Muscle of leg (tissue), 11 donors: ENCODE measurements around the gene FBXO41. TPM values are rescaled to one million over a fixed set of nuclear protein-coding genes. Genes with fewer than 3 reads are reported as not detected.
"Not testable (repeated sequence)": the region's sequence is repeated elsewhere in the genome, so short reads cannot be mapped to it uniquely, and the experiment has no call there.

Experiments
- DNase-seq: peaks from one replicate; pipeline ENCODE4 v3.0.0; 2013
- H3K27ac ChIP-seq: one replicate; pipeline ENCODE4 v1.5.1; 2013; ENCODE audit warnings: mild to moderate bottlenecking, low read length, control low read depth
- H3K27me3 ChIP-seq: one replicate; pipeline ENCODE4 v1.6.1; 2013; ENCODE audit warnings: low read length; ENCODE audit not compliant: control insufficient read depth, insufficient read depth
- H3K36me3 ChIP-seq: one replicate; pipeline ENCODE4 v1.6.1; 2013; ENCODE audit warnings: low read length; ENCODE audit not compliant: control insufficient read depth, insufficient read depth
- H3K4me1 ChIP-seq: one replicate; pipeline ENCODE4 v1.6.1; 2013; ENCODE audit warnings: low read length; ENCODE audit not compliant: control insufficient read depth, insufficient read depth
- H3K4me3 ChIP-seq: one replicate; pipeline ENCODE4 v1.5.1; 2013; ENCODE audit warnings: low read length, control low read depth
- H3K9me3 ChIP-seq: replicated peaks from 2 replicates; pipeline ENCODE4 v1.6.1; 2013; ENCODE audit warnings: low read depth, low read length; ENCODE audit not compliant: control insufficient read depth
- WGBS: methylation state at CpG from one replicate; pipeline ENCODE4 v1.1.5; 2013; ENCODE audit warnings: missing lambda C conversion rate; ENCODE audit not compliant: insufficient coverage; 5-methylcytosine and 5-hydroxymethylcytosine counted together
- polyA plus RNA-seq, 8 donors: library from polyadenylated mRNA; unstranded; fragments of 120-200 nt; gene quantifications; one replicate each; pipeline versions ENCODE4 v1.2.1 to v1.2.3, GENCODE V29; 2013; ENCODE audit warnings: inconsistent platforms in 1 of 8, low replicate concordance in 1 of 8; ENCODE audit not compliant: insufficient read length in 8 of 8, insufficient read depth in 1 of 8
- total RNA-seq: library from RNA; stranded (reverse); fragments of 120-200 nt; gene quantifications from one replicate; pipeline ENCODE4 v1.2.4, GENCODE V29; 2013

FBXO41 gene
- total and polyA plus RNA-seq, 9 donors = 0.09 to 0.40 (median 0.27) TPM

DNA sequence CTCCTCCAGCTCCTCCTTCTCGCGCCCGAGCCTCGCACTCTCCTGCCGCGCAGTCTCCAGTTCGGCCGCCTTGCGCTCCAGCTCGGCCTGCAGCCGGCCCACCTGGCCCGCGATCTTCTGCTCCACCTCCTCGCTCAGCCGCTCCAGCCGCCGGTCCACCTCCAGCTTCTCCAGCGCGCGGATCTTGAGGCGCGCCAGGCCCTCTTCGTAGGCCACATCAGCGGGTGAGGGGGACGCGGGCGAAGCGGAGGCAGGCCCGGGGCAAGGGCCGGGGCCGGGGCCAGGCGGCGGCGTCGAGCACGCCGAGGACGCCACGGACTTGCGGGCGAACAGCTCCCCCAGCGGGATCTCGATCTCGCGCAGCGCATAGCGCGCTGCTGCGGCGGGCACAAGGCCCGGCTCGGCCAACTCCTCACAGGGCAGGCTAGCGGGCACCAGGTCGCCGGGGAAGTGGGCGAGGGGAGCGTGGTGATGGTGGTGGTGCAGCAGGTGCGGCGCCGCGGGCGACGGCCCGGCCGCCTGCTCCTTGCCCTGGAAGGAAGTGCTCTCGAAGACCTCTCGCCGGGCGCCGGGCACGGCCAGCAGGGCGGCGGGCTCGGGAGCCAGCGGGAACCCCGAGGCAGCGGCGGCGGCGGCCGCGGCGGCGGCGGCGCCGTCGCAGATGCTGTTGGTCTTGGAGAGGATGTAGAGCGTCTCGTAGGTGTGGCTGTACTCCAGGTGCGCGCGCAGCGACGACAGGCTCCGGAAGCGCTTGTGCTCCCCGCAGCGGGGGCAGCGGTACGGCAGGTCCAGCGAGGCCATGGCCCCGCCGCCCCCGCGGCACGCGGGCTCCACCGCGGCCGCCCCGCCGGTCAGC, 15.2 kb downstream of the FBXO41 start:
- Histone ChIP-seq H3K27me3 (peaks cover 42% of the 10 kb centered on the region), H3K4me3 (no peak overlapping the region), H3K27ac (no peak overlapping the region), H3K36me3 (no peaks in the 10 kb centered on the region), H3K9me3 (no peaks in the 10 kb centered on the region), H3K4me1 (peaks cover 3% of the 10 kb centered on the region)
- DNase-seq = no peak
- 3% methylated on average over 113 of the region's 113 CpGs for WGBS

DNA sequence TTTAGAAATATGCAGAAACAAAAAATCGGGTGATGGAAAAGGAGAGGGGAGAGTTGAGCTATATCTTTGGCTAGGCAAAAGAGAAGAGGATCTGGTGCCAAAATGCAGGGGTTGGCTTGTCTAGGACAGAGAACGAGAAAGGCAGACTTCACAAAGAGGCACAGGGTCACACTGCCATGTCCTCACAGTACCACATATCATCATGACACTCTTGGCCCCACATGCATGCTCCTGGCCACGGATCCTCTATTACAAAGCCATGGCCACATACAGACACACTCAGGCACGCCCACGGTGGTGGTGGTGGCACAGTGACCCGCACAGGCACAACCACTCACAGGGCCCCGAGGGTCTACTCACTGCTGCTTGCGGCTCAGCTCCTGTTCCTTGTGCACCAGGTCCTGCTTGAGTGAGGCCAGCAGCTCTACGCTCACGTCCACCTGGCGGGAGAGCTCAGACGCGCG, 15.9 kb downstream of the FBXO41 start:
- no peaks in the 10 kb centered on the region for H3K36me3 ChIP-seq
- no peaks in the 10 kb centered on the region for H3K9me3 ChIP-seq
- no peak overlapping the region for H3K4me3 ChIP-seq
- peaks cover 3% of the 10 kb centered on the region for H3K4me1 ChIP-seq
- peaks cover 39% of the 10 kb centered on the region for H3K27me3 ChIP-seq
- DNase-seq = no peak
- H3K27ac ChIP-seq = no peak overlapping the region
- WGBS = 20% methylated on average over 13 of the region's 14 CpGs

DNA sequence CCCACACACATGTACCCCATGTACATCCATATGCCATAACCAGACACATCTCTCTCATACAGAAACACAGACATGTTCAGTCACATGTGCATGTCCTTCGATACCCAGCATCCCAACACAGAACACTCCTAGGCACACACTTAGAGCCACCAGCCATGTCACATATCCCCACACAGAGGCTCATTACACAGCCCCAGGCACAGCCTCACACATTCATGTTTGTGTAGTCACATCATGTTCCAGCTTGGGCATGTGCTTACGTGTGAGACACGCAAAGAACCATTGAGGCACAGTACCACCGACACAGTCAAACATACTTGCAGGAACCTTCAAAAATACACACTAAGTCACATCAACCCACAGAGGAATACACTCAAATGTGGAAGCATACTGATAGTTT, 17.3 kb downstream of the FBXO41 start:
- no peak for DNase-seq
- Histone ChIP-seq H3K4me3 (no peak overlapping the region), H3K9me3 (no peaks in the 10 kb centered on the region), H3K27ac (no peak overlapping the region), H3K36me3 (no peaks in the 10 kb centered on the region), H3K4me1 (peaks cover 3% of the 10 kb centered on the region), H3K27me3 (peaks cover 39% of the 10 kb centered on the region)
- 86% methylated on average over 1 of the region's 4 CpGs for WGBS

DNA sequence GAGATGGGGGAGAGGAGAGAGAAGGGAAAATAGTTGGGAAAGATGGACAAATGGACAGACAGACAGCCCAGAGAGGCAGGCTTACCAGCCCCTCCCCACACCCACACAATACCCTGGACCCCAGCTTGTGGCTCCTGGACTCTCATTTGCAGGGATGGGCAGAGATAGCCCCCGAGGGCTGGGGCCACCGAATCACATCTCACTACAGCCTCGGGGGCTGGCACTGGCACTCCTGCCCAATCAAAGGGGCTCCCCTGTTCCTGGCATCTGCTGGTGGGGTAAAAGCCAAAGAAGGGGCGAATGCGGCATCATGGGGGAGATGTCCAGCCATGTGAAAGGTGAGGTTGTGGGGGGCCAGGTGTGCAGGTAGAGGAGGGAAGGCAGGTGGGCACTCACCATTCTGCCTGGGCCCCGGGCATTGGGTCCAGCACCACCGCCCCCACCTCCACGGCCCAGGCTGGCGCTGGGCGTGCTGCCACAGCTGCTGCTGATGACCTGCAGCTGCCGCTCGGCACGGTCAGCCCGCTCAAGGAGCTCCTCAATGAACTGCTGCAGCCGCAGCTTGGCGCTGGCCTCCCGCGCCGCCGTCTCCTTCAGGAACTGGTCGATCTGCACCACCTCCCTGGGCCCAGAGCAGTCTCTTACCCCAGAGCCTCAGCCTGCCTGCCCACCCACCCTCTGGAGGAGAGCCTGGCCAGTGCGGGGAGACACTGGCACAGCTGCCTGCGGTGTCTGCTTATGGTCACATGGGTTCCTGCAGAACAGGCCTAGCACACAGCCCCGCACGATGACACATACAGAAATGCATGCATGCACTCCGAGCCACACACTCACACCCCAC, 18.0 kb downstream of the FBXO41 start:
- H3K4me1 ChIP-seq = peaks cover 3% of the 10 kb centered on the region
- H3K4me3 ChIP-seq = no peak overlapping the region
- WGBS = 81% methylated on average over 25 of the region's 26 CpGs
- peaks cover 37% of the 10 kb centered on the region for H3K27me3 ChIP-seq
- no peaks in the 10 kb centered on the region for H3K36me3 ChIP-seq
- H3K9me3 ChIP-seq = no peaks in the 10 kb centered on the region
- H3K27ac ChIP-seq = no peak overlapping the region
- DNase-seq = no peak

DNA sequence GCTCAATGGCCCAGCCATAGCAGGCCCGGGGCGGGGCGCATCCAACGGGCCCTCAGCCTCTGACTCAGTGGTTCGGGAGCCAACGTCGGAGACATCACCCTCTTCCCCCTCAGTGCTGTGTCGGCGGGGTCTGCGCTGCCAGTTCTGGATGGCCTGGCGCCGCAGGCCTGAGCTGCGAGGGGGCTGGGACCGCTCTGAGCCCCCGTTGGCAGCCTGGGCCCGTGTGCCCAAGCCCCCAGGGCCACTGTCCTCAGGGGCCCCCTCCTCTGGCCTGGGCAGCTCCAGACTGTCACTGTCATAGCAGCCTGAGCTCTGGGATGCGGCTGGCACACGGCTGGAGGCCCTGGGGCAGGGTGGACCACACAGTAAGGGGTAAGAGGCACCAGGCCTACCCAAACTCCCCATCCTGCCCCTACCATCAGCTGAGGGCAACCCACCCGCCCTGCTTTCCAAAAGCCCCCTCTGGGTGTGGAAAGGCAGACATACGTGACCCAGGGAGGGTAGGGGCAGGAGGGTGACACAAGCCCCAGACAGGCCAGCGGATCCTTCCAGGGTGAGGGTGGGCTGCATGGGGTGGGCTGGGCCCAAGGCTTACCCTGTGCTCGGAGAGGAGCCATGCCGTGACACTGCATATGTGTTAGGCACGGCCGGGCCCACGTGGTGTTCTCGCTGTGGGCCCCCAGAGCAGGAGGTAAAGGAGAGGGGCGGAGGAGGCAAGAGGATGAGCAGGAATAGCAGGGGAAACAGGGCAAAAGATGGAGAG, 18.8 kb downstream of the FBXO41 start:
- Histone ChIP-seq H3K27ac (no peak overlapping the region), H3K27me3 (peaks cover 31% of the 10 kb centered on the region), H3K4me1 (peaks cover 3% of the 10 kb centered on the region), H3K9me3 (no peaks in the 10 kb centered on the region), H3K4me3 (no peak overlapping the region), H3K36me3 (no peaks in the 10 kb centered on the region)
- WGBS = 87% methylated on average over 25 of the region's 28 CpGs
- no peak for DNase-seq

DNA sequence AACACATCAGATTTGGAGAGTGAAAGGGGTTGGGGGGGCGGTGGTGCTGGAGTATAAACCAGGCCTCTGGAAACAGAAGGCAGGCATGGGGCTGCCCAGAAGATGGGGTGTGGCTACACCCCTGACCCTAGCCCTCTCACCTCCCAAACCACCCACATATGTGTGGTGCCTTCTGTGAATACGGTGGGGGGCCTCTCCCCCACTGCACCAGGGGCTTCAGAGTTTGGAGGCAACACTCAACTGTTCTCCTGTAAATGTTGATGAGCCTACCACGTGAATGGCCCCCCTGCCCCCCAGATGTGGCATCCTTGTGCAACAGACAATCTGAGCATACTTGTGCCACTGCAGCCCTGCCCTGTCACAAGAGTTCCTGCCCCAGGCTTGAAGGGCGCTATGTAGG, 19.5 kb downstream of the FBXO41 start:
- no peaks in the 10 kb centered on the region for H3K9me3 ChIP-seq
- peaks cover 25% of the 10 kb centered on the region for H3K27me3 ChIP-seq
- H3K4me1 ChIP-seq = peaks cover 3% of the 10 kb centered on the region

DNA sequence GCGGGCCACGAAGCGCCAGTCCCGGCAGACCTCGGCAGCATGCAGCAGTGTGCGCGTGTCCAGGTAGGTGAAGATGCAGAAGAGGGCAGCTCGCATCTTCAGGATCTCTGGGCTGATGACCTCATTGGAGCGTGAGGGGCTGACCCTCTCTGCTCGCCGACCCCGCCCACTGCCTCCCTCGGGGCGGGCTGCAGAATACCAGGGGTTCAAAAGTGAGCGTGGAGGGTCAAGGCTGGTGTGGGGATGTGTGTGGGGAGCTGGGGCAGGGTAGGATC, 20.0 kb downstream of the FBXO41 start:
- peaks cover 3% of the 10 kb centered on the region for H3K4me1 ChIP-seq
- no peak for DNase-seq
- no peak overlapping the region for H3K27ac ChIP-seq
- H3K9me3 ChIP-seq = no peaks in the 10 kb centered on the region
- H3K4me3 ChIP-seq = no peak overlapping the region
- H3K27me3 ChIP-seq = peaks cover 22% of the 10 kb centered on the region
- WGBS = 91% methylated on average over 9 of the region's 15 CpGs
- H3K36me3 ChIP-seq = no peaks in the 10 kb centered on the region

More for the DNA sequence above, 19.5 kb downstream of the FBXO41 start:
- WGBS = no CpG with 5 or more reads among the region's 4 CpGs
- no peak for DNase-seq
- no peak overlapping the region for H3K27ac ChIP-seq
- no peaks in the 10 kb centered on the region for H3K36me3 ChIP-seq
- H3K4me3 ChIP-seq = no peak overlapping the region

DNA sequence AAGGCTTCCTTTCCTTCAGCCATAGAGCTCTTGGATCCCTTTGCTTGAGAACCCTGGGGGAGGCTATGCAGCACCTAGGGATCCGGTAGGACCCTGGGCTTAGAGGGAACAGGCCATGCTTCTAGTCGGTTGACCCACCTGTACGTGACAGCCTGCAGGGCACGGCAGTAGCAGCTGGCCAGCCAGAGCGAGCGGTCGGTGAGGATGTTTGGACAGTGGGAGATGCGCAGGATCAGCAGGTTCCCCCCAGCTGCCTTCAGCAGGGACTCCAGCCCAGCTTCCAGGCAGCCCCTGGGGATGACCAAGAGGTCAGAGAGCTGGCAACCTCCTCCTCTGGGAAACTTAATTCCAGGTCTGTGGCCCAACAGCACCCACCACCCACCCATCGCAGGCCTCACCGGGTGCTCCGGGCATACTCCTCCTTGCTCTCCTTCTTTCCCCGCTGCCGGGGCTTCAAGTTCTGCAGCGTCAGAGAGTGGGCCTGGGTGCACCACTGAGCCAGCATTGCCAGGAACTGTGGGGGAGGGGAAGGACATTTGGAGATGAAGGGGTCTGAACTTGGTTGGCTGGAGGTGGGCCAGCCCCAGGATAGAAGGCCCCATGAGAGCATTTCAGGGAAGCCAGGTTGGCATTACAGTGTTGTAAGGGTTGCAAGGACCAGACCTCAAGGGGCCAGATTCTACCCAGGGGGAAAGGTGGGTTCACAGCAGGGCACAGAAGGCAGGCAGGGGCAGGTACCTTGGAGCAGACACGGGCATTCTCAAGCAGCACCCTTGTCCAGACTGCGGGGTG, 20.5 kb downstream of the FBXO41 start:
- Histone ChIP-seq H3K4me1 (peaks cover 3% of the 10 kb centered on the region), H3K27ac (no peak overlapping the region), H3K27me3 (peaks cover 18% of the 10 kb centered on the region), H3K36me3 (no peaks in the 10 kb centered on the region), H3K9me3 (no peaks in the 10 kb centered on the region), H3K4me3 (no peak overlapping the region)
- no peak for DNase-seq
- WGBS = 92% methylated on average over 12 of the region's 16 CpGs

DNA sequence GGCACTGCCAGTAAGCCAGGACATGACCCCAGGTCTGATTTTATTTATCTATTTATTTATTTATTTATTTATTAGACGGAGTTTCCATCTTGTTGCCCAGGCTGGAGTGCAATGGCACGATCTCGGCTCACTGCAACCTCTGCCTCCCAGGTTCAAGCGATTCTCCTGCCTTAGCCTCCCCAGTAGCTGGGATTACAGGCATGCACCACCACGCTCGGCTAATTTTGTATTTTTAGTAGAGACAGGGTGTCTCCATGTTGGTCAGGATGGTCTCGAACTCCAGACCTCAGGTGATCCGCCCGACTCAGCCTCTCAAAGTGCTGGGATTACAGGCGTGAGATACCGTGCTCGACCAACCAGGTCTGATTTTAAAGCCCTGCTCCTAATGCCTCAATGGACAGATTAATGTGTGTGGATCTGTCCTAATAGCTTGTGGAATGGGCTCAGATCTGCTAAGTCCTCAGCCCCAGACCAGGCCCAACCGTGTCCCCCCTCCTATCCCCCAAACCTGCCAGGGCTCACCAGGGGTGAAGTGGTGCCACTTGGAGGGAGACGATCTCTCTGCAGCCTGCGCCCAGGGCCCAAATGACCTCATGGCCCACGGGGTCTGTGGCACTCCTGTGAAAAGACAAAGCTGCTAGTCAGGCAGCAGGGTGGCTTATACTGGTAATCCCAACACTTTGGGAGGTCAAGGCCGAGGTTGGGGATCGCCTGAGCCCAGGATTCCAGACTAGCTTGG, 21.4 kb downstream of the FBXO41 start:
- not testable (repeated sequence) for H3K9me3 ChIP-seq, DNase-seq, H3K27me3 ChIP-seq, H3K27ac ChIP-seq, H3K4me1 ChIP-seq, H3K4me3 ChIP-seq, H3K36me3 ChIP-seq
- WGBS = 91% methylated on average over 5 of the region's 18 CpGs
